HG02981 (cell line): ENCODE data around the gene SUMO2.

Source experiments
- ATAC-seq: cut with Tn5 transposase; IDR thresholded peaks from one replicate; pipeline ENCODE4 v1.9.1; 2021; ENCODE audit warnings: mild to moderate bottlenecking, moderate library complexity; ENCODE audit not compliant: unreplicated experiment

Gene SUMO2

DNA sequence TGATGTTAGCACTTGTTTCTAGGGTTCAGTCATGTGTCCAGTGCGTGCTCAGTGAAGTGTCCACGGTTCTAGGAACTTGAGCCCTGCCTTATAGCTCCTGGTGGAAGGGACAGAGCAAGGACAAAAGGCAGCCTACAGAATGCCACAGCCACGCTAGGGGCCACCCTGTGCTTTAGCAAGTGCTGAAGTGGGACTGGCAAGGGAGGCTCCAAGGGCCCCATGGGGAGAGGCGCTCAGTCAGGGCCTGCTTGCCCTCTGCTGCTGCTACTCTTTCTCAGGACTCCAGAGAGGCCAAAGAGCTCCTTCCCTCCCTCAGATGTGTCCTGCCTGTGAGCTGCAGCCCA lies 58.0 kb downstream of the SUMO2 start:
- ATAC-seq: no peak

DNA sequence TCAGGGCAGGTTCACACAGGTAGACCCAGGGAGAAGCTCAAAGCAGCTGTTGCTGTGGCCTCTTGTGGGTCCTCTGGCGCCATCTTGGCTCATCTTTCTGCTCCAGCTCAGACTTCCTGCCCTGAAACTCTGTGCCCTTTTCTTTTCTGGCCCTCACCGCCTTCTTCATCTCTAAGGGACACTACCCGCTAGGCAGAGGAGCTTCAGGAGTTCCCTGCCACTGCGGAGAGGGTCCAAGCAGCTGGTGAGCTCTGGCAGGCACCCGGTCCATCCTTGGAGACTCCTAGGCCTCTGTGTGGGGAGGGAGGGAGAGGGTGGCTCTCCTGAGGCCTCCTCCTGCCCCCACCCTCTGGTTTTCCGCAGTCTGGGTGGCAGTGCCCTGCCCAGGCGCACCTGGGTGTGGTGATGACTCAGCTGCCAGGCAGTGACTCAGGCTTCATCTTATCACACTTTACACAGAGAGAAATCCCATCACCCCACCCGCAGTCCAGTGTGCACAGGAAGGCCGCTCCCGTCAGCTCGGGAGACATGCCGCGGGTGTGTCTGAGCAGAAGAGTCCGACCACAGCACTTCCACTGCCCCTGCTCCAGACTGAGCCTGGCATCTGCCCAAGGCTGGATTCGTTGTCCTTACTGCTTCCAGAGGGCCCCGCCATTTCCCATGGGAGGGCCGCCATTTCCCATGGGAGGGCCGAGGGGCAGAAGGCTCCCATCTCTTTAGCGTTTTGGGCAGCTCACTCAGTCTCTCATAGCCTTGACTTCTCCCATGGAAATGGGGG lies 58.5 kb downstream of the SUMO2 start:
- no peak for ATAC-seq

DNA sequence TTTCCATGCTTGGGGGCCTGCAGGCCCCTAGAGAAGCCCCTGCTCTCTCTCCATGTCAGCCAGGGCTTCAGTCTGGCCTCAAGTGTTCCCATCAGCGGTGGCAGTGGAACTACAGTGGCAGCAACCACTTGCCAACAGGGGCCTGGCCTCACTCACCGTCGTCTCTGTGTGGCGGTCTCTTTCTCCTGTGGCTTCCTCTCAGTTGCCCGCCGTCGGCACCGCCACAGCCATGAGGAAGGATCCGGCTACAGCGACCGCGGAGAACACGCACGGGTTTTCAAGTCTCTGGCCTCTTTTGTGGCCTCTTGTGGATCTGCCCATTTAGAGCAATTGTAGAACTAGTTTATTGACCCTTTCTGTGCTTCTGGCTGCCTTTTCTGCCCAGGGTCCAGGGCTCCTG lies 64.5 kb downstream of the SUMO2 start:
- ATAC-seq: no peak

- ATAC-seq: no peak
Measured at GRCh38 chr17:75116737-75117136, 66.0 kb downstream of the SUMO2 start.
